Activated CD8-positive, alpha-beta memory T cell treated with anti-CD3 and anti-CD28 coated beads, Interleukin-2, amount 50 U/mL, for 48 hours (primary cell): Measurements from ENCODE around the gene CD28.
A peak's percentile ranks its signal among the peaks of the same experiment; 100 is the strongest.

Experiments
- DNase-seq: peaks from one replicate; pipeline ENCODE4 v3.0.0-alpha.2; 2020

The CD28 gene

DNA sequence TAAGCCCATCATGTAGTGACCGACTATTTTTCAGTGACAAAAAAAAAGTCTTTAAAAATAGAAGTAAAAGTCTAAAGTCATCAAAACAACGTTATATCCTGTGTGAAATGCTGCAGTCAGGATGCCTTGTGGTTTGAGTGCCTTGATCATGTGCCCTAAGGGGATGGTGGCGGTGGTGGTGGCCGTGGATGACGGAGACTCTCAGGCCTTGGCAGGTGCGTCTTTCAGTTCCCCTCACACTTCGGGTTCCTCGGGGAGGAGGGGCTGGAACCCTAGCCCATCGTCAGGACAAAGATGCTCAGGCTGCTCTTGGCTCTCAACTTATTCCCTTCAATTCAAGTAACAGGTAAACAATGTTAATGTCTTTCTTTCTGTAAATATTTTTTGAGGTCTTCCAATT is at the start of gene CD28:
TSS of gene CD28 (plus strand) at position 237 of the 400 bp plus-strand sequence. CDS start at position 295, 58 bp downstream.
- DNase-seq: peak; percentile 88

- no peak for DNase-seq
These were observed 46.9 kb upstream of the CD28 start for GRCh38 chr2:203659331-203660049.

DNA sequence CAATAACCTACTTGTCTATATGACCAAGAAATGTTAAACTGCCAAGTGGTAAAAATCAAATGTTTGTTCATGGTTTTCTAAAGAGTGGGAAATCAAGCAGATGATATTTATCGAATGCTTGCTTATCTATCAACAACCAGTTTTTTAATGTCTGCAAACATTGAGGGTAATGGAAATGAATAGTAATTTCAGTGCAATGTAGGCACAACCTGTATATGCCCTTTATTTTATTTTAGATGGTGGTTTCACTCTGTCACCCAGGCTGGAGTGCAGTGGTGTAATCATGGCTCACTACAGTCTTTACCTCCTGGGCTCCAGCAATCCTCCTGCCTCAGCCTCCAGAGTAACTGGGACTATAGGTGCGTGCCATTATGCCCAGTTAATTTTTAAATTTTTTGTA is 46.0 kb upstream of the CD28 start:
- no peak for DNase-seq

- no peak for DNase-seq
These were observed 45.0 kb upstream of the CD28 start for GRCh38 chr2:203661279-203661908.

- no peak for DNase-seq
These were observed 44.0 kb upstream of the CD28 start for GRCh38 chr2:203662487-203662886.

DNA sequence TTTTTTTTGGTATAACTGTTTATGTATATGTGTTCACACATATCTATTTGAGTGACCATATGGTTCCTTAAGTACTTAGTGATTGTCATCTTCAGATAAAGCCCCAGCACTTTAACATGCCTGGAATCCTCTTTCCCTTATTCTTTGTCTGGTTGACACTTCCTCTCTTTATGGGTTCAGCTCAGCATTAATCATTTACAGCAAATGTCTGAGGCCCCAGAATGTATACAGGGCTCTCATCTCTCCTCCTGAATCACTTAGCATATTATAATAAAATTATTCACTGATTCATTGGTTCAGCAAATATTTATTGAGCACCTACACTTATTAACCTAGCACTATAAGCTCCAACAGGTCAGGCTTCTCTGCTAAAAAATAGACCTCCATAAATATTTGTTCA is 43.5 kb upstream of the CD28 start:
- DNase-seq: no peak

- no peak for DNase-seq
These were observed 42.2 kb upstream of the CD28 start for GRCh38 chr2:203664029-203664755.

- DNase-seq: no peak
These were observed 38.6 kb upstream of the CD28 start for GRCh38 chr2:203667838-203668237.

GRCh38 chr2:203669820-203670219 is 36.6 kb upstream of the CD28 start:
- no peak for DNase-seq

DNA sequence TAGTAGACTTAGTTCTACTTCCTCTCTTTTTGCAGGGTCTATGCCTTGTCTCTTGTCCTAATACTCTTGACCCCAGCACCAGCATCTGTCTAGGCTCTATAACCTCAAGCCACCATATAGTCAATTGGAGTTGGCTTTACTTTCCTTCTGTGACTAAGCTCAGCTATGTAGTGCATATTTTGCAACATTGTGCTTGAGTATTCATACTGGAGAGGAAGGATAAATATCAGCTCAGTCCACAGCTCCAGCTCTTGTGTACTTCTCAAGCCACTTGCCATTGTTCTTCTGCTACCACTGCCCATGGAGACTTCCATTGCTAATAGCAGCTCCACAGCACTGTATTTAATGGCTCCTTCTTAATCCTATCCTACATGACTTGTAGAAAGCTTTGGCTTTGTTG is 35.5 kb upstream of the CD28 start:
- DNase-seq: no peak

- no peak for DNase-seq
These were observed 34.6 kb upstream of the CD28 start for GRCh38 chr2:203671876-203672275.

GRCh38 chr2:203672856-203673255 is 33.6 kb upstream of the CD28 start:
- DNase-seq: no peak

DNA sequence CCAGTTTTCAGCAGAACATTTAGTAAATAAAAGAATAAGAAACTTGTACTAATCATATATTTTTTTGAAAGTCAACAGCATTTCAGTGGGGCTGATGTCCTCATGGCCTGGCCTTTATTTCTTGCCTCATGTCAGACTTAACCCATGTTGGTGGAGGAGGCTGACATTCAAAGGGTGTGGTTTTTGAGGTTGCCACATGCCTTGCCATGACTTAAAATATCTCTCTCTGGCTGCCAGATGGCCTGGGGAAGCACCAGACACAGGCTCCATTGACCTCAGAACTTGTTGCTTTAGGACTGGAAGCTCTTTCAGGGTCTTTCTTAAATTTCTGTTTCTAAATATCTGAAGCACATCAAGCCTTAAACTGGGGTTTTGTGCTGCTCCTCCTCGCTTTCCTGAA is 32.5 kb upstream of the CD28 start:
- no peak for DNase-seq

GRCh38 chr2:203675086-203675485 is 31.4 kb upstream of the CD28 start:
- no peak for DNase-seq

DNA sequence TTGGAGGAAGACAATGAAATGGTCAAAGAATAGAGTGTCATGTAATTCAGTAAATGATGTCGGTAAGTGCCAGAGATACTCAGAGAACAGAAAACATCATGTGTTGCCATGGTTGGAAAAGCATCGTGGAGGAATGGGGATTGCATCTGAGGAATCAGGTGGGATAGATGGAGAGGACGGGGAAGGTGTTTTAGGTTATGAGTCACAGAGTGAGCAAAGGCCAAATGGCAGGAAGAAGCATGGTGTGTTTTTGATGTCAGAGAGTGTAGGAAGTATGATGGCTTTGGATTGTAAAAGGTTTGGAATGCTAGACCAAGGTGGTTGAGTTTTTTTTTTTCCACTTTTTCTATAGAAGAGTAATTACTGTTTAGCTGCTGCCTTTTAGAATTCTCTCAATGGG is 27.5 kb upstream of the CD28 start:
- DNase-seq: no peak

- no peak for DNase-seq
These were observed 27.0 kb upstream of the CD28 start for GRCh38 chr2:203679401-203679800.

GRCh38 chr2:203681978-203682377 is 24.5 kb upstream of the CD28 start:
- DNase-seq: no peak

GRCh38 chr2:203682688-203683130 is 23.7 kb upstream of the CD28 start:
- DNase-seq: no peak

DNA sequence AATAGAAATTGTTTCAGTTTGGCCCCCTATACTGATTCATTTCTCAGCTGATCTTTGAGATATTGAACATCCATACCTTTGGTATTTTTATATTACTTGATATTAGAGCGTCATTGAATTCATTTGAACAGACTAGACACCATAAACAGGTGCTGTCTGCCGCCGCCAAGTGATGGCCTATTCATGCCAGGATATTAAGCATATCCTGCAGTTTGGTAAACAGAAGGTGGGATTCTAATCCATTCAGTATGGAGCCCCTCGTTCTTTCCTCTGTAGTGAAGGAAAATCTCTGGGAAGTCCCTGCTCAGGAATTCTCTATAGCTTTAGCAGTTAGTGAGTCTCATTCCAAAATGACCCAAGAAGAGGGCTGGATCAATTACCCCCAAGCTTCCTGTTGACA is 23.0 kb upstream of the CD28 start:
- no peak for DNase-seq

GRCh38 chr2:203683932-203684556 is 22.4 kb upstream of the CD28 start:
- DNase-seq: no peak

DNA sequence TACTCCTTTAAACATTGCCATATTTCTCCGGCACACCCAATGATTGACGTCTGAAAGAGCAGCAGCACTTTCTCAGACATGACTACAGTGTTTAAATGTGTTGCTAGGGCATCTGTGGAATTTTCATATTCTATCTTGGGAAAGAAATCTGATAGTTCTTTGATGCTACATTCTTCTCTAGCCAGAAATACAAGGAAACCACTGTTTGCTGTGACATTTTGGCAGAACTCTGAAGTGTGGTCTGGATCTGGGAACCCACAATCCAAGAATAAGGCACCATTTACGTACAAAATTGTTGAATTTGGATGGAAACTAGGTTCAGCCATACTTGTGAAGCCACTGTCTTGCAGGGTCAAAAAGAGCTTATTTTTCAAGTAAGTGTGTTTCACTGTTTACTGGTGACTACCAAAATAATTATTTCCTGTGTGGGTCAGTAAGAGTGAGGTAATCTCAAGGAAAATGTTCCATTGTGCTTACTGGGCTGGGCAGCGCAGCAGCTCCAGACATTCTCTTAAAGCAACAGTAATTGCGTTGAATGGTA is 21.3 kb upstream of the CD28 start:
- DNase-seq: no peak

- no peak for DNase-seq
These were observed 20.5 kb upstream of the CD28 start for GRCh38 chr2:203685789-203686420.

GRCh38 chr2:203687165-203687564 is 19.3 kb upstream of the CD28 start:
- no peak for DNase-seq
